GM12874 (cell line): Measurements from ENCODE around the gene CST3.

Source experiments
- CTCF ChIP-seq: IDR thresholded peaks from 2 replicates; pipeline ENCODE4 v1.5.1; 2011; ENCODE audit warnings: low read depth, mild to moderate bottlenecking, control low read depth, low read length, moderate library complexity; ENCODE audit not compliant: insufficient read depth

Gene CST3

GRCh38 chr20:23596579-23597250 is 41.0 kb downstream of the CST3 start:
- TF ChIP-seq CTCF = no peak

- no peak for TF ChIP-seq CTCF
Observed at GRCh38 chr20:23595941-23596340, 41.8 kb downstream of the CST3 start.

GRCh38 chr20:23588434-23589403 is 49.0 kb downstream of the CST3 start:
- TF ChIP-seq CTCF = no peak

GRCh38 chr20:23587631-23588030 is 50.1 kb downstream of the CST3 start:
- TF ChIP-seq CTCF = no peak

- no peak for TF ChIP-seq CTCF
Observed at GRCh38 chr20:23586735-23587525, 50.8 kb downstream of the CST3 start.

GRCh38 chr20:23585808-23586734 is 51.7 kb downstream of the CST3 start:
- no peak for TF ChIP-seq CTCF
